ENCODE results near the gene TRMT11. TPM values are rescaled to one million over a fixed set of nuclear protein-coding genes. Genes with fewer than 3 reads are reported as not detected.
A peak's percentile ranks its signal among the peaks of the same experiment; 100 is the strongest.

TRMT11 gene
- total and polyA plus RNA-seq, 9 of the 15 experiments (the other 6 are each of a cell fraction or from before 2014, with no cell fraction given) = 38.8 to 88.0 (median 59.8) TPM

- TF ChIP-seq, protein P1, sequence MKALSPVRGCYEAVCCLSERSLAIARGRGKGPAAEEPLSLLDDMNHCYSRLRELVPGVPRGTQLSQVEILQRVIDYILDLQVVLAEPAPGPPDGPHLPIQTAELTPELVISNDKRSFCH (CRISPR knock-in tag; IDR thresholded peaks at IDR 0.05) = no peak
- TF ChIP-seq, protein P1 (tag; IDR thresholded peaks at IDR 0.05) = no peak
- no peak for TF ChIP-seq NFE2L1 (tag; IDR thresholded peaks at IDR 0.05; ENCODE audit: borderline replicate concordance, low read depth)
These were observed 74.1 kb downstream of the TRMT11 start (continued) for GRCh38 chr6:126060400-126060799.

DNA sequence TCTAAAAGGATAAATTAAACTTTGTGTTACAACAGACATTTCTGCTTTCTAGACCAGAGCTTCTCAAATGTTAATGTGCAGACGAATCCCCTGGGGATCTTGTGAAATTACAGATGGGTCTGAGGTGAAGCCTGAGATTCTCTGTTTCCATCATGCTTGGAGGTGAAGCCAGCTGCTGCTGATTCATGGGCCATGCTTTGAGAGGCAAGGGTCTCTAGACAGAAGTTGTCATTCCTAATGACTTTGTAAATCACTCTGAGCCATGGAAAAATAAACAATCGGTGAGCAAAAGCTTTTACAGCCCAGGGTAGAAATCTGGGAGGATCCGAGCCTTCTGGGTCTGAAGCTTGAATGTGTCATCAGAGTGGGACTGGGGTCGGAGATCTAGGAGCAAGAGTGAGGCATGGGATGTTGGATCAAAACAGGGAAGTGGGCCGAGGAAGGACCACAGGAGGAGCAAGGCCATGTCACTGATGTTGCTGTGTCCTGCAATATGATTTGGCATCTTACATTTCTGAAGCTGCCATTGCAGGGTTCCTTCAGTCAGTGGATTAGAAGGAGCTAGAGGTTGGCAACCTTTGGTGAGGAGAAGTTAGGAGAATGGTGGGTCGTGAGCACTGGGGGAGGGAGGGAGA is 77.3 kb downstream of the TRMT11 start:
- Histone ChIP-seq H2AFZ (ENCODE audit: low read depth, low read length) (no peak overlapping the region), H3K36me3 (ENCODE audit: control insufficient read depth, insufficient read depth, low read length) (peaks cover 21% of the 10 kb centered on the region; the same call in 1 of the 3 replicates), H3K4me2 (ENCODE audit: insufficient read depth, low read length) (no peak overlapping the region), H3K27ac (ENCODE audit: extremely low read depth, low read depth, low read length) (no peak overlapping the region), H4K20me1 (replicated peaks; ENCODE audit: control insufficient read depth, insufficient read depth, low read length) (no peaks in the 10 kb centered on the region), H3K27me3 (ENCODE audit: control insufficient read depth in 2 of 2, insufficient read depth in 2 of 2, low read length in 2 of 2) (no peaks in the 10 kb centered on the region), H3K79me2 (ENCODE audit: control insufficient read depth, insufficient read depth, low read length) (no peaks in the 10 kb centered on the region), H3K9ac (ENCODE audit: insufficient read depth in 1 of 2, low read depth in 2 of 2, low read length in 2 of 2) (no peak overlapping the region; a peak in 1 of 4 replicates), H3K4me1 (replicated peaks in 1 of 2; ENCODE audit: control insufficient read depth in 2 of 2, insufficient read depth in 2 of 2, low read length in 2 of 2) (peaks cover 18 to 23% of the 10 kb centered on the region in 2 experiments), H3K9me3 (replicated peaks; ENCODE audit: control insufficient read depth, insufficient read depth, low read depth, low read length) (no peaks in the 10 kb centered on the region), H3K9me1 (ENCODE audit: control insufficient read depth, insufficient read depth, low read length) (no peaks in the 10 kb centered on the region), H3K4me3 (no peak overlapping the region)
- no TSS peak for BruUV-seq (replicated peaks)
- DNase-seq (ENCODE audit: extremely low read depth in 1 of 4, low spot score in 3 of 4) (no peak), ATAC-seq (no peak), FAIRE-seq (no peak)
- POLR2A ChIA-PET = interaction anchor here (0.6 to 3.7 kb wide), 2 partner anchors 9 to 107 kb away, joined by 3 to 40 read pairs; partner anchors contain the start of gene HINT3
- whole genome bisulfite sequencing (ENCODE audit: insufficient coverage, low coverage, missing lambda C conversion rate) = 77% methylated on average over 5 of the region's 6 CpGs
- intact Hi-C loops (cut with micrococcal nuclease) = no loop called here
- CTCF ChIA-PET (ENCODE audit: low intra/inter-chr PET ratio) = no interaction called here
- in situ Hi-C loops (cut with MboI) = no loop called here
- TF ChIP-seq SPI1 (IDR thresholded peaks at IDR 0.05; ENCODE audit: borderline replicate concordance, low read depth, low read length) = peak; percentile 54; the same call in 1 of the 2 replicates
- no peak for TF ChIP-seq RBM25 (IDR thresholded peaks at IDR 0.05; ENCODE audit: low read depth, low read length, severe bottlenecking)
- peak; percentile 38 for TF ChIP-seq MEIS2 (IDR thresholded peaks at IDR 0.05; ENCODE audit: partially characterized antibody)
- TF ChIP-seq ZNF407 (IDR thresholded peaks at IDR 0.05; ENCODE audit: low read depth) = no peak
- TF ChIP-seq DNMT1 (IDR thresholded peaks at IDR 0.05) = no peak

All from K562 (cell line).